ENCODE measurements around the gene IQCE. TPM values are rescaled to one million over a fixed set of nuclear protein-coding genes. Genes with fewer than 3 reads are reported as not detected.

IQCE gene
- total RNA-seq, 1 experiment from 2014 or later, result 0.93 TPM

- H2AFZ ChIP-seq (ENCODE audit: low read length), result no peak overlapping the region
- H4K20me1 ChIP-seq (ENCODE audit: insufficient read depth, low read depth, low read length), result no peaks in the 10 kb centered on the region
- no peaks in the 10 kb centered on the region for H3K36me3 ChIP-seq (ENCODE audit: insufficient read depth, low read length)
- H3K4me2 ChIP-seq (ENCODE audit: low read depth, low read length, poor library complexity, severe bottlenecking), result no peak overlapping the region
- H3K9me2 ChIP-seq (replicated peaks; ENCODE audit: insufficient read depth, low read length), result no peaks in the 10 kb centered on the region
- no peak overlapping the region for H3K4me3 ChIP-seq (ENCODE audit: low read length)
- H3K79me2 ChIP-seq (ENCODE audit: low read length), result no peaks in the 10 kb centered on the region
- H3K9me3 ChIP-seq (ENCODE audit: low read length), result no peaks in the 10 kb centered on the region
- no peaks in the 10 kb centered on the region for H3K27me3 ChIP-seq (ENCODE audit: low read length)
- DNase-seq, result no peak
- no peak overlapping the region for H3K27ac ChIP-seq (ENCODE audit: low read length)
- peaks cover 13% of the 10 kb centered on the region for H3K4me1 ChIP-seq (ENCODE audit: low read length)
- no peak overlapping the region for H3K9ac ChIP-seq (ENCODE audit: low read length)
These were observed 88.1 kb downstream of the IQCE start for GRCh38 chr7:2646680-2647571.

- Histone ChIP-seq H3K9ac (ENCODE audit: low read length) (no peak overlapping the region), H3K36me3 (ENCODE audit: insufficient read depth, low read length) (no peaks in the 10 kb centered on the region), H3K9me2 (replicated peaks; ENCODE audit: insufficient read depth, low read length) (no peaks in the 10 kb centered on the region), H3K4me1 (ENCODE audit: low read length) (peaks cover 13% of the 10 kb centered on the region), H2AFZ (ENCODE audit: low read length) (no peak overlapping the region), H3K79me2 (ENCODE audit: low read length) (no peaks in the 10 kb centered on the region), H4K20me1 (ENCODE audit: insufficient read depth, low read depth, low read length) (no peaks in the 10 kb centered on the region), H3K27me3 (ENCODE audit: low read length) (no peaks in the 10 kb centered on the region), H3K4me3 (ENCODE audit: low read length) (no peak overlapping the region), H3K4me2 (ENCODE audit: low read depth, low read length, poor library complexity, severe bottlenecking) (no peak overlapping the region), H3K27ac (ENCODE audit: low read length) (no peak overlapping the region), H3K9me3 (ENCODE audit: low read length) (no peaks in the 10 kb centered on the region)
- no peak for DNase-seq
These were observed 88.9 kb downstream of the IQCE start for GRCh38 chr7:2647594-2648172.

GRCh38 chr7:2649139-2649838, 90.5 kb downstream of the IQCE start:
- Histone ChIP-seq H2AFZ (ENCODE audit: low read length) (no peak overlapping the region), H3K9me3 (ENCODE audit: low read length) (no peaks in the 10 kb centered on the region), H3K9me2 (replicated peaks; ENCODE audit: insufficient read depth, low read length) (no peaks in the 10 kb centered on the region), H3K4me3 (ENCODE audit: low read length) (no peak overlapping the region), H3K36me3 (ENCODE audit: insufficient read depth, low read length) (no peaks in the 10 kb centered on the region), H3K4me2 (ENCODE audit: low read depth, low read length, poor library complexity, severe bottlenecking) (no peak overlapping the region), H3K9ac (ENCODE audit: low read length) (no peak overlapping the region), H3K27me3 (ENCODE audit: low read length) (no peaks in the 10 kb centered on the region), H3K79me2 (ENCODE audit: low read length) (no peaks in the 10 kb centered on the region), H3K4me1 (ENCODE audit: low read length) (peaks cover 13% of the 10 kb centered on the region), H3K27ac (ENCODE audit: low read length) (no peak overlapping the region), H4K20me1 (ENCODE audit: insufficient read depth, low read depth, low read length) (no peaks in the 10 kb centered on the region)
- no peak for DNase-seq

GRCh38 chr7:2649991-2650390, 91.2 kb downstream of the IQCE start:
- Histone ChIP-seq H3K4me1 (ENCODE audit: low read length) (peaks cover 7% of the 10 kb centered on the region), H3K79me2 (ENCODE audit: low read length) (no peaks in the 10 kb centered on the region), H3K9ac (ENCODE audit: low read length) (no peak overlapping the region), H2AFZ (ENCODE audit: low read length) (no peak overlapping the region), H3K4me3 (ENCODE audit: low read length) (no peak overlapping the region), H3K9me2 (replicated peaks; ENCODE audit: insufficient read depth, low read length) (no peaks in the 10 kb centered on the region), H3K9me3 (ENCODE audit: low read length) (no peaks in the 10 kb centered on the region), H3K27me3 (ENCODE audit: low read length) (no peaks in the 10 kb centered on the region), H3K4me2 (ENCODE audit: low read depth, low read length, poor library complexity, severe bottlenecking) (no peak overlapping the region), H3K27ac (ENCODE audit: low read length) (no peak overlapping the region), H4K20me1 (ENCODE audit: insufficient read depth, low read depth, low read length) (no peaks in the 10 kb centered on the region), H3K36me3 (ENCODE audit: insufficient read depth, low read length) (no peaks in the 10 kb centered on the region)
- no peak for DNase-seq

- Histone ChIP-seq H3K4me2 (ENCODE audit: low read depth, low read length, poor library complexity, severe bottlenecking) (no peak overlapping the region), H3K27ac (ENCODE audit: low read length) (no peak overlapping the region), H2AFZ (ENCODE audit: low read length) (no peak overlapping the region), H4K20me1 (ENCODE audit: insufficient read depth, low read depth, low read length) (no peaks in the 10 kb centered on the region), H3K27me3 (ENCODE audit: low read length) (no peaks in the 10 kb centered on the region), H3K36me3 (ENCODE audit: insufficient read depth, low read length) (no peaks in the 10 kb centered on the region), H3K9me3 (ENCODE audit: low read length) (no peaks in the 10 kb centered on the region), H3K9ac (ENCODE audit: low read length) (no peak overlapping the region), H3K79me2 (ENCODE audit: low read length) (no peaks in the 10 kb centered on the region), H3K4me1 (ENCODE audit: low read length) (peaks cover 3% of the 10 kb centered on the region), H3K4me3 (ENCODE audit: low read length) (no peak overlapping the region), H3K9me2 (replicated peaks; ENCODE audit: insufficient read depth, low read length) (no peaks in the 10 kb centered on the region)
- no peak for DNase-seq
These were observed 91.7 kb downstream of the IQCE start for GRCh38 chr7:2650451-2650850.

- H3K36me3 ChIP-seq (ENCODE audit: insufficient read depth, low read length), result no peaks in the 10 kb centered on the region
- no peaks in the 10 kb centered on the region for H3K9me2 ChIP-seq (replicated peaks; ENCODE audit: insufficient read depth, low read length)
- H3K79me2 ChIP-seq (ENCODE audit: low read length), result no peaks in the 10 kb centered on the region
- no peak overlapping the region for H2AFZ ChIP-seq (ENCODE audit: low read length)
- H3K9me3 ChIP-seq (ENCODE audit: low read length), result no peaks in the 10 kb centered on the region
- H4K20me1 ChIP-seq (ENCODE audit: insufficient read depth, low read depth, low read length), result no peaks in the 10 kb centered on the region
- H3K9ac ChIP-seq (ENCODE audit: low read length), result no peak overlapping the region
- H3K4me1 ChIP-seq (ENCODE audit: low read length), result no peaks in the 10 kb centered on the region
- no peak overlapping the region for H3K4me3 ChIP-seq (ENCODE audit: low read length)
- H3K27me3 ChIP-seq (ENCODE audit: low read length), result no peaks in the 10 kb centered on the region
- H3K27ac ChIP-seq (ENCODE audit: low read length), result no peak overlapping the region
- H3K4me2 ChIP-seq (ENCODE audit: low read depth, low read length, poor library complexity, severe bottlenecking), result no peak overlapping the region
- peak; percentile 74 for DNase-seq
These were observed 92.6 kb downstream of the IQCE start for GRCh38 chr7:2651336-2651735.

- Histone ChIP-seq H3K9ac (ENCODE audit: low read length) (no peak overlapping the region), H2AFZ (ENCODE audit: low read length) (no peak overlapping the region), H3K4me1 (ENCODE audit: low read length) (no peaks in the 10 kb centered on the region), H3K9me2 (replicated peaks; ENCODE audit: insufficient read depth, low read length) (no peaks in the 10 kb centered on the region), H3K9me3 (ENCODE audit: low read length) (no peaks in the 10 kb centered on the region), H3K4me3 (ENCODE audit: low read length) (no peak overlapping the region), H3K27me3 (ENCODE audit: low read length) (no peaks in the 10 kb centered on the region), H4K20me1 (ENCODE audit: insufficient read depth, low read depth, low read length) (no peaks in the 10 kb centered on the region), H3K36me3 (ENCODE audit: insufficient read depth, low read length) (no peaks in the 10 kb centered on the region), H3K79me2 (ENCODE audit: low read length) (no peaks in the 10 kb centered on the region), H3K4me2 (ENCODE audit: low read depth, low read length, poor library complexity, severe bottlenecking) (no peak overlapping the region), H3K27ac (ENCODE audit: low read length) (no peak overlapping the region)
- DNase-seq, result no peak
These were observed 93.3 kb downstream of the IQCE start for GRCh38 chr7:2651847-2652735.
